ENCODE measurements around the gene SSBP3.

The SSBP3 gene

GRCh38 chr1:54278941-54279422 is 127.2 kb downstream of the SSBP3 start:
- Histone ChIP-seq H3K9ac (ENCODE audit: low read depth, low read length) (no peak overlapping the region), H3K79me2 (ENCODE audit: insufficient read depth, low read length) (peaks cover 75% of the 10 kb centered on the region), H2AFZ (ENCODE audit: low read depth, low read length) (no peak overlapping the region), H3K4me2 (ENCODE audit: insufficient read depth, low read length) (no peak overlapping the region), H3K4me1 (ENCODE audit: insufficient read depth, low read length) (peaks cover 23% of the 10 kb centered on the region), H4K20me1 (ENCODE audit: insufficient read depth, low read length) (peaks cover 36% of the 10 kb centered on the region), H3K9me3 (ENCODE audit: insufficient read depth, low read length, severe bottlenecking) (no peaks in the 10 kb centered on the region), H3K27ac (ENCODE audit: low read length) (0 out of 2 replicates have a peak overlapping the region, but pooled peaks have one; percentile 5), H3K4me3 (ENCODE audit: low read depth in 1 of 2, low read length in 2 of 2) (no peak overlapping the region), H3K27me3 (ENCODE audit: insufficient read depth, low read length, poor library complexity) (no peaks in the 10 kb centered on the region), H3K36me3 (ENCODE audit: insufficient read depth, low read length) (peaks cover 65% of the 10 kb centered on the region)
- DNase-seq (no peak), ATAC-seq (ENCODE audit: insufficient read depth, low read depth) (no peak)
- TF ChIP-seq CTCF (IDR thresholded peaks at IDR 0.05; ENCODE audit: borderline replicate concordance, extremely low read depth, low read length, poor library complexity, severe bottlenecking) (no peak), EZH2 (IDR thresholded peaks at IDR 0.05; ENCODE audit: borderline replicate concordance, low read depth, low read length, severe bottlenecking) (no peak)

GRCh38 chr1:54277451-54278341 is 128.5 kb downstream of the SSBP3 start:
- Histone ChIP-seq H4K20me1 (ENCODE audit: insufficient read depth, low read length) (peaks cover 49% of the 10 kb centered on the region), H3K4me1 (ENCODE audit: insufficient read depth, low read length) (peaks cover 10% of the 10 kb centered on the region), H3K27me3 (ENCODE audit: insufficient read depth, low read length, poor library complexity) (no peaks in the 10 kb centered on the region), H3K4me3 (ENCODE audit: low read depth in 1 of 2, low read length in 2 of 2) (no peak overlapping the region), H3K27ac (ENCODE audit: low read length) (peak overlapping the region; percentile 11; the same call in 1 of the 2 replicates), H3K9me3 (ENCODE audit: insufficient read depth, low read length, severe bottlenecking) (no peaks in the 10 kb centered on the region), H3K79me2 (ENCODE audit: insufficient read depth, low read length) (peaks cover 73% of the 10 kb centered on the region), H3K9ac (ENCODE audit: low read depth, low read length) (no peak overlapping the region), H2AFZ (ENCODE audit: low read depth, low read length) (no peak overlapping the region), H3K36me3 (ENCODE audit: insufficient read depth, low read length) (peaks cover 76% of the 10 kb centered on the region), H3K4me2 (ENCODE audit: insufficient read depth, low read length) (no peak overlapping the region)
- ATAC-seq (ENCODE audit: insufficient read depth, low read depth) (no peak), DNase-seq (no peak)
- TF ChIP-seq EZH2 (IDR thresholded peaks at IDR 0.05; ENCODE audit: borderline replicate concordance, low read depth, low read length, severe bottlenecking) (no peak), CTCF (IDR thresholded peaks at IDR 0.05; ENCODE audit: borderline replicate concordance, extremely low read depth, low read length, poor library complexity, severe bottlenecking) (no peak)

- Histone ChIP-seq H3K79me2 (ENCODE audit: insufficient read depth, low read length) (peaks cover 74% of the 10 kb centered on the region), H3K9ac (ENCODE audit: low read depth, low read length) (no peak overlapping the region), H2AFZ (ENCODE audit: low read depth, low read length) (no peak overlapping the region), H3K9me3 (ENCODE audit: insufficient read depth, low read length, severe bottlenecking) (no peaks in the 10 kb centered on the region), H3K4me2 (ENCODE audit: insufficient read depth, low read length) (no peak overlapping the region), H3K36me3 (ENCODE audit: insufficient read depth, low read length) (peaks cover 84% of the 10 kb centered on the region), H4K20me1 (ENCODE audit: insufficient read depth, low read length) (peaks cover 52% of the 10 kb centered on the region), H3K4me1 (ENCODE audit: insufficient read depth, low read length) (peaks cover 2% of the 10 kb centered on the region; the same call in 1 of the 2 replicates), H3K4me3 (ENCODE audit: low read depth in 1 of 2, low read length in 2 of 2) (no peak overlapping the region), H3K27me3 (ENCODE audit: insufficient read depth, low read length, poor library complexity) (no peaks in the 10 kb centered on the region), H3K27ac (ENCODE audit: low read length) (no peak overlapping the region)
- DNase-seq (no peak), ATAC-seq (ENCODE audit: insufficient read depth, low read depth) (no peak)
- no peak for TF ChIP-seq EZH2 (IDR thresholded peaks at IDR 0.05; ENCODE audit: borderline replicate concordance, low read depth, low read length, severe bottlenecking)
- no peak for TF ChIP-seq CTCF (IDR thresholded peaks at IDR 0.05; ENCODE audit: borderline replicate concordance, extremely low read depth, low read length, poor library complexity, severe bottlenecking)
These were observed 129.4 kb downstream of the SSBP3 start for GRCh38 chr1:54276617-54277450.

All from DND-41 (cell line).